ENCODE data around the gene ALKBH6.

GRCh38 chr19:36027696-36028095 is 13.7 kb upstream of the ALKBH6 start:
- TF ChIP-seq EZH2 (IDR thresholded peaks at IDR 0.05), result no peak
- TF ChIP-seq CTCF (IDR thresholded peaks at IDR 0.05), result no peak

Measured in neural progenitor cell (in vitro differentiated cells).